DOHH2 (cell line): Measurements from ENCODE around the gene OSCAR.

Source experiments
- H3F3A ChIP-seq: fragments of 200-600 bp; sonication (generic), shearing (Covaris generic); 2 replicates; pipeline ENCODE4 v1.6.0; 2016; ENCODE audit warnings: antibody characterized with exemption, mild to moderate bottlenecking; ENCODE audit not compliant: control insufficient read depth, insufficient read depth
- H3K27ac ChIP-seq: fragments of 200-600 bp; sonication (generic); 2 replicates; pipeline ENCODE4 v1.5.1; 2014; ENCODE audit warnings: low read depth, mild to moderate bottlenecking, low read length, moderate library complexity
- H3K27me3 ChIP-seq: fragments of 200-600 bp; sonication (generic); 2 replicates; pipeline ENCODE4 v1.6.1; 2014; ENCODE audit warnings: mild to moderate bottlenecking, low read length, mixed read lengths; ENCODE audit not compliant: control insufficient read depth
- H3K36me3 ChIP-seq: fragments of 200-600 bp; sonication (generic); 2 replicates; pipeline ENCODE4 v1.6.1; 2014; ENCODE audit warnings: mild to moderate bottlenecking, low read length, moderate library complexity, mixed read lengths; ENCODE audit not compliant: control insufficient read depth
- H3K4me1 ChIP-seq: fragments of 200-600 bp; sonication (generic); 2 replicates; pipeline ENCODE4 v1.6.1; 2014; ENCODE audit warnings: mild to moderate bottlenecking, low read length, mixed read lengths; ENCODE audit not compliant: control insufficient read depth
- H3K4me2 ChIP-seq: fragments of 200-600 bp; sonication (generic); 2 replicates; pipeline ENCODE4 v1.6.0; 2014; ENCODE audit warnings: mild to moderate bottlenecking, low read length, moderate library complexity
- H3K4me3 ChIP-seq: fragments of 200-600 bp; sonication (generic); 2 replicates; pipeline ENCODE4 v1.5.1; 2014; ENCODE audit warnings: mild to moderate bottlenecking, low read length, mixed read lengths
- H3K79me2 ChIP-seq: fragments of 200-600 bp; sonication (generic); 2 replicates; pipeline ENCODE4 v1.6.1; 2014; ENCODE audit warnings: mild to moderate bottlenecking, low read length, mixed read lengths; ENCODE audit not compliant: control insufficient read depth
- H3K9me2 ChIP-seq: fragments of 200-600 bp; sonication (generic); replicated peaks from 2 replicates; pipeline ENCODE4 v1.6.1; 2014; ENCODE audit warnings: mild to moderate bottlenecking, low read length, mixed read lengths; ENCODE audit not compliant: control insufficient read depth
- H3K9me3 ChIP-seq: fragments of 200-600 bp; sonication (generic); 2 replicates; pipeline ENCODE4 v1.6.1; 2014; ENCODE audit warnings: antibody characterized with exemption, low read length, mixed read lengths; ENCODE audit not compliant: control insufficient read depth, insufficient read depth
- H4K20me1 ChIP-seq: fragments of 200-600 bp; sonication (generic); 2 replicates; pipeline ENCODE4 v1.6.0; 2014; ENCODE audit warnings: low read depth, mild to moderate bottlenecking, antibody characterized with exemption, low read length, moderate library complexity; ENCODE audit not compliant: control insufficient read depth, insufficient read depth
- EZH2phosphoT487 ChIP-seq: fragments of 200-600 bp; sonication (generic); IDR thresholded peaks from 2 replicates; pipeline ENCODE4 v1.6.1; 2017; ENCODE audit warnings: borderline replicate concordance, mild to moderate bottlenecking, antibody characterized with exemption, low read length, moderate library complexity, mixed read lengths
- TF ChIP-seq, protein P1 (sequence below): fragments of 200-600 bp; sonication (generic); IDR thresholded peaks from one replicate; pipeline ENCODE4 v1.5.1; 2014; ENCODE audit warnings: antibody characterized with exemption, mild to moderate bottlenecking, low read depth, low read length; ENCODE audit not compliant: poor library complexity, severe bottlenecking

OSCAR gene

DNA sequence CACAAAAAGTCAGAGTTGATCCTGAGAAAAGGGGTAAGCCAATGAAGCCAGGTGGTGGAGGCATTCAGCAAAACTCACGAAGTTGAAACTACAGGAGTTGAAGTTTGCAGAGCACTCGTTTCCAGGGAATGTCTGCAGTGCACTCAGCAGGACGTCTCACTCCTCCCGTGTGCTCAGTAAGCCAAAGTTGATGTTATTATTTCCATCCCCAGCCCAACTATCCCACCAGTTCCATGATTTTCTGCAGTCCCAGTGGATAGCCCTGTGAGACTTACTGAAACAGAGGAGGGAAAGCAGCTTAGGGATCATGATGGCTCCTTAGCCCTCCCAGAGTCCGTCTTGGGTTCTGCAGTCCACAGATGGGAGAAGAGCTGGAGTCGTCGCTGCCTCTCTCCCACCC is 19.6 kb downstream of the OSCAR start, which contains the start of gene TARM1:
TSS of gene TARM1 (minus strand) at position 334 of the 400 bp plus-strand sequence. CDS start at position 309, 25 bp downstream.
- no peak for TF ChIP-seq EZH2phosphoT487
- TF ChIP-seq, protein P1, sequence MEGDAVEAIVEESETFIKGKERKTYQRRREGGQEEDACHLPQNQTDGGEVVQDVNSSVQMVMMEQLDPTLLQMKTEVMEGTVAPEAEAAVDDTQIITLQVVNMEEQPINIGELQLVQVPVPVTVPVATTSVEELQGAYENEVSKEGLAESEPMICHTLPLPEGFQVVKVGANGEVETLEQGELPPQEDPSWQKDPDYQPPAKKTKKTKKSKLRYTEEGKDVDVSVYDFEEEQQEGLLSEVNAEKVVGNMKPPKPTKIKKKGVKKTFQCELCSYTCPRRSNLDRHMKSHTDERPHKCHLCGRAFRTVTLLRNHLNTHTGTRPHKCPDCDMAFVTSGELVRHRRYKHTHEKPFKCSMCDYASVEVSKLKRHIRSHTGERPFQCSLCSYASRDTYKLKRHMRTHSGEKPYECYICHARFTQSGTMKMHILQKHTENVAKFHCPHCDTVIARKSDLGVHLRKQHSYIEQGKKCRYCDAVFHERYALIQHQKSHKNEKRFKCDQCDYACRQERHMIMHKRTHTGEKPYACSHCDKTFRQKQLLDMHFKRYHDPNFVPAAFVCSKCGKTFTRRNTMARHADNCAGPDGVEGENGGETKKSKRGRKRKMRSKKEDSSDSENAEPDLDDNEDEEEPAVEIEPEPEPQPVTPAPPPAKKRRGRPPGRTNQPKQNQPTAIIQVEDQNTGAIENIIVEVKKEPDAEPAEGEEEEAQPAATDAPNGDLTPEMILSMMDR = no peak
- Histone ChIP-seq H3K36me3 (no peaks in the 10 kb centered on the region), H3K9me2 (no peaks in the 10 kb centered on the region), H3K4me3 (no peak within 1 kb of the TSS), H4K20me1 (no peaks in the 10 kb centered on the region), H3F3A (no peaks in the 10 kb centered on the region), H3K9me3 (peaks cover 6% of the 10 kb centered on the region; the same call in 1 of the 2 replicates), H3K79me2 (no peaks in the 10 kb centered on the region), H3K4me1 (no peaks in the 10 kb centered on the region), H3K27me3 (no peaks in the 10 kb centered on the region), H3K4me2 (no peak within 1 kb of the TSS), H3K27ac (no peak within 1 kb of the TSS)

DNA sequence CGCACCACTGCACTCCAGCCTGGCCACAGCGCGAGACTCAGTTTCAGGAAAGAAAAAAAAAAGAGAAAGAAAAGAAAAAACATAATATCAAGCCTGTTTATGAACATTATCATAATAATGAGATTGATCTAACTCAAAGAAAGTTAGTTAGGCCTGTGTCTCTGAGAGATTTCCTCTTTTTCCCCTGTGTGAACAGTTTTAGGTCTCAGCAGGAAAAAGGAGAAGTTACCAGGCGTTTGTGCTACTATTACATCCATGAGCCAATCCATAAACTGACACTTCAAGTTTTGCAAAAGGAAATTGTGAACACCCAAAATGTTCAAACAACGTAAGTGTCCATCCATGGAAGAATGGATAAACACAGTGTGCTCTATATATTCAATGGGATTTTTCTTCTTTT is 23.3 kb downstream of the OSCAR start:
- Histone ChIP-seq H3K4me1 (no peaks in the 10 kb centered on the region), H4K20me1 (no peaks in the 10 kb centered on the region), H3K27me3 (no peaks in the 10 kb centered on the region), H3K4me3 (no peak overlapping the region), H3K4me2 (no peak overlapping the region), H3K36me3 (no peaks in the 10 kb centered on the region), H3K79me2 (no peaks in the 10 kb centered on the region), H3K9me2 (no peaks in the 10 kb centered on the region), H3K27ac (no peak overlapping the region), H3K9me3 (peaks cover 6% of the 10 kb centered on the region; the same call in 1 of the 2 replicates), H3F3A (no peaks in the 10 kb centered on the region)
- TF ChIP-seq, protein P1 = no peak
- TF ChIP-seq EZH2phosphoT487 = no peak

DNA sequence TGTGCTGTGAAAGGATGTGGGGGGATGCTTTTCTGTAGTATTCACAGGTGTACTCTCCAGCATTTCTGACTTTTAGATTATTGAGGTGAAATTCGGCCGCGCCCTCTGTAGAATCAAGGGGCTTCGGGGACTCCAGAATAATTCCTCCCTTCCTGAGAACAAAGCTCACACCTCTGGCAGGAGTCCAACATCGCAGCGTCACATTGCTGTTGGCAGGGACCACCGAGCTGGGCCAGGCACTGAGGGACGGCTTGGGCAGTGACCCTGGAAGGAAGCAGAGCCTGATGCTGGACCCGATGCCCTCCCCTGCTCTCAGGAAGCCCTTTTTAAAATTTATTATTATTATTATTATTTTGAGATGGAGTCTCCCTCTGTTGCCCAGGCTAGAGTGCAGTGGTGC is 25.8 kb downstream of the OSCAR start:
- no peak for TF ChIP-seq EZH2phosphoT487
- TF ChIP-seq, protein P1 = no peak
- no peaks in the 10 kb centered on the region for H3K79me2 ChIP-seq

More for the DNA sequence above, 25.8 kb downstream of the OSCAR start:
- Histone ChIP-seq H3F3A (no peaks in the 10 kb centered on the region), H3K27ac (no peak overlapping the region), H3K4me1 (no peaks in the 10 kb centered on the region), H3K36me3 (no peaks in the 10 kb centered on the region), H3K9me3 (no peaks in the 10 kb centered on the region), H3K9me2 (no peaks in the 10 kb centered on the region), H3K4me3 (no peak overlapping the region), H3K27me3 (no peaks in the 10 kb centered on the region), H4K20me1 (no peaks in the 10 kb centered on the region), H3K4me2 (no peak overlapping the region)
